Stomach smooth muscle (tissue), 2 donors: ENCODE results near the gene FMN1.

Experiments used
- H3K27ac ChIP-seq: one replicate; pipeline ENCODE4 v1.7.0; 2013; ENCODE audit warnings: mild to moderate bottlenecking, low read length, inconsistent platforms
- H3K27me3 ChIP-seq, 2 donors: one replicate each; pipeline ENCODE4 v1.7.0; 2013; ENCODE audit warnings: low read length in 2 of 2; ENCODE audit not compliant: insufficient read depth in 2 of 2, control insufficient read depth in 1 of 2
- H3K36me3 ChIP-seq, 2 donors: one replicate each; pipeline ENCODE4 v1.7.0; 2013; ENCODE audit warnings: low read length in 2 of 2; ENCODE audit not compliant: control insufficient read depth in 2 of 2, insufficient read depth in 2 of 2
- H3K4me1 ChIP-seq: one replicate; pipeline ENCODE4 v1.7.0; 2013; ENCODE audit warnings: low read length; ENCODE audit not compliant: control insufficient read depth, insufficient read depth
- H3K4me3 ChIP-seq, 2 donors: one replicate each; pipeline ENCODE4 v1.7.0; 2013; ENCODE audit warnings: low read length in 2 of 2
- H3K9ac ChIP-seq, 2 donors: one replicate each; pipeline ENCODE4 v1.7.0; 2013; ENCODE audit warnings: low read length in 2 of 2, mild to moderate bottlenecking in 1 of 2
- H3K9me3 ChIP-seq, 2 donors: one replicate each; pipeline ENCODE4 v1.7.0; 2013; ENCODE audit warnings: low read length in 2 of 2; ENCODE audit not compliant: control insufficient read depth in 2 of 2
- donor health status: healthy.
- donor health status: Pancreatic carcinoma.

The FMN1 gene

GRCh38 chr15:32861174-32861573 is 333.3 kb downstream of the FMN1 start:
- H3K4me1 ChIP-seq: peaks cover 19% of the 10 kb centered on the region
- H3K27me3 ChIP-seq: no peaks in the 10 kb centered on the region
- H3K27ac ChIP-seq: peak overlapping the region; percentile 72
- H3K4me3 ChIP-seq: peak overlapping the region in 1 of 2 donors; percentile 63
- no peaks in the 10 kb centered on the region for H3K9me3 ChIP-seq
- no peaks in the 10 kb centered on the region for H3K36me3 ChIP-seq
- peak overlapping the region in 1 of 2 donors; percentile 13 for H3K9ac ChIP-seq

GRCh38 chr15:32859996-32860395 is 334.5 kb downstream of the FMN1 start:
- no peaks in the 10 kb centered on the region for H3K27me3 ChIP-seq
- no peak overlapping the region for H3K27ac ChIP-seq
- H3K9ac ChIP-seq: no peak overlapping the region
- peaks cover 22% of the 10 kb centered on the region for H3K4me1 ChIP-seq
- H3K36me3 ChIP-seq: no peaks in the 10 kb centered on the region
- no peaks in the 10 kb centered on the region for H3K9me3 ChIP-seq
- H3K4me3 ChIP-seq: no peak overlapping the region

GRCh38 chr15:32859251-32859650 is 335.3 kb downstream of the FMN1 start:
- Histone ChIP-seq H3K27ac (no peak overlapping the region), H3K27me3 (no peaks in the 10 kb centered on the region), H3K36me3 (no peaks in the 10 kb centered on the region), H3K4me3 (no peak overlapping the region), H3K4me1 (peaks cover 22% of the 10 kb centered on the region), H3K9ac (no peak overlapping the region), H3K9me3 (no peaks in the 10 kb centered on the region)

GRCh38 chr15:32857732-32858131 is 336.8 kb downstream of the FMN1 start:
- no peak overlapping the region for H3K4me3 ChIP-seq
- H3K27ac ChIP-seq: no peak overlapping the region
- H3K36me3 ChIP-seq: no peaks in the 10 kb centered on the region
- H3K27me3 ChIP-seq: no peaks in the 10 kb centered on the region
- H3K9ac ChIP-seq: no peak overlapping the region
- peaks cover 22% of the 10 kb centered on the region for H3K4me1 ChIP-seq
- H3K9me3 ChIP-seq: no peaks in the 10 kb centered on the region

GRCh38 chr15:32856753-32857152 is 337.8 kb downstream of the FMN1 start:
- no peaks in the 10 kb centered on the region for H3K9me3 ChIP-seq
- no peak overlapping the region for H3K4me3 ChIP-seq
- no peak overlapping the region for H3K9ac ChIP-seq
- H3K4me1 ChIP-seq: peaks cover 14% of the 10 kb centered on the region
- no peaks in the 10 kb centered on the region for H3K27me3 ChIP-seq
- no peaks in the 10 kb centered on the region for H3K36me3 ChIP-seq
- H3K27ac ChIP-seq: peak overlapping the region; percentile 38

GRCh38 chr15:32855942-32856341 is 338.6 kb downstream of the FMN1 start:
- Histone ChIP-seq H3K4me1 (peaks cover 13% of the 10 kb centered on the region), H3K27me3 (no peaks in the 10 kb centered on the region), H3K9ac (no peak overlapping the region), H3K4me3 (no peak overlapping the region), H3K27ac (peak overlapping the region; percentile 38), H3K36me3 (no peaks in the 10 kb centered on the region), H3K9me3 (no peaks in the 10 kb centered on the region)

- H3K4me3 ChIP-seq: no peak overlapping the region
- H3K9ac ChIP-seq: no peak overlapping the region
- peaks cover 13% of the 10 kb centered on the region for H3K4me1 ChIP-seq
- no peak overlapping the region for H3K27ac ChIP-seq
- no peaks in the 10 kb centered on the region for H3K9me3 ChIP-seq
- no peaks in the 10 kb centered on the region for H3K27me3 ChIP-seq
- no peaks in the 10 kb centered on the region for H3K36me3 ChIP-seq
These were observed 340.9 kb downstream of the FMN1 start for GRCh38 chr15:32853592-32853991.

- Histone ChIP-seq H3K4me3 (no peak overlapping the region), H3K9ac (no peak overlapping the region), H3K36me3 (no peaks in the 10 kb centered on the region), H3K9me3 (no peaks in the 10 kb centered on the region), H3K27me3 (no peaks in the 10 kb centered on the region), H3K27ac (no peak overlapping the region), H3K4me1 (peaks cover 13% of the 10 kb centered on the region)
These were observed 341.7 kb downstream of the FMN1 start for GRCh38 chr15:32852771-32853170.

- no peaks in the 10 kb centered on the region for H3K27me3 ChIP-seq
- no peaks in the 10 kb centered on the region for H3K36me3 ChIP-seq
- no peak overlapping the region for H3K27ac ChIP-seq
- H3K4me1 ChIP-seq: peaks cover 12% of the 10 kb centered on the region
- H3K9ac ChIP-seq: no peak overlapping the region
- H3K9me3 ChIP-seq: no peaks in the 10 kb centered on the region
- no peak overlapping the region for H3K4me3 ChIP-seq
These were observed 342.5 kb downstream of the FMN1 start for GRCh38 chr15:32852017-32852416.

- H3K4me1 ChIP-seq: peaks cover 7% of the 10 kb centered on the region
- H3K9ac ChIP-seq: no peak overlapping the region
- H3K27ac ChIP-seq: no peak overlapping the region
- no peaks in the 10 kb centered on the region for H3K27me3 ChIP-seq
- H3K9me3 ChIP-seq: no peaks in the 10 kb centered on the region
- no peaks in the 10 kb centered on the region for H3K36me3 ChIP-seq
- H3K4me3 ChIP-seq: no peak overlapping the region
These were observed 342.9 kb downstream of the FMN1 start for GRCh38 chr15:32851572-32851971.

GRCh38 chr15:32849769-32850668 is 344.5 kb downstream of the FMN1 start:
- Histone ChIP-seq H3K36me3 (no peaks in the 10 kb centered on the region), H3K9ac (no peak overlapping the region), H3K27me3 (no peaks in the 10 kb centered on the region), H3K9me3 (no peaks in the 10 kb centered on the region), H3K4me3 (no peak overlapping the region), H3K4me1 (no peaks in the 10 kb centered on the region), H3K27ac (no peak overlapping the region)
